ENCODE data around the gene CLRN1.

Gene CLRN1

GRCh38 chr3:150911771-150912170 is 60.8 kb downstream of the CLRN1 start:
- no peak for TF ChIP-seq FOXP2 (optimal IDR thresholded peaks at IDR 0.05; ENCODE audit: borderline replicate concordance, extremely low read depth, extremely low read length, insufficient read depth)
- no peak for TF ChIP-seq REST (IDR thresholded peaks at IDR 0.05; ENCODE audit: insufficient read depth in 1 of 2, low read depth in 2 of 2, low read length in 2 of 2)
- no peak for TF ChIP-seq TAF1 (IDR thresholded peaks at IDR 0.05; ENCODE audit: borderline replicate concordance, insufficient read depth, low read length)
- no peak for TF ChIP-seq POLR2AphosphoS5 (IDR thresholded peaks at IDR 0.05; ENCODE audit: low read depth, low read length)
- TF ChIP-seq SIN3A (IDR thresholded peaks at IDR 0.05; ENCODE audit: borderline replicate concordance, insufficient read depth, low read length), result no peak

DNA sequence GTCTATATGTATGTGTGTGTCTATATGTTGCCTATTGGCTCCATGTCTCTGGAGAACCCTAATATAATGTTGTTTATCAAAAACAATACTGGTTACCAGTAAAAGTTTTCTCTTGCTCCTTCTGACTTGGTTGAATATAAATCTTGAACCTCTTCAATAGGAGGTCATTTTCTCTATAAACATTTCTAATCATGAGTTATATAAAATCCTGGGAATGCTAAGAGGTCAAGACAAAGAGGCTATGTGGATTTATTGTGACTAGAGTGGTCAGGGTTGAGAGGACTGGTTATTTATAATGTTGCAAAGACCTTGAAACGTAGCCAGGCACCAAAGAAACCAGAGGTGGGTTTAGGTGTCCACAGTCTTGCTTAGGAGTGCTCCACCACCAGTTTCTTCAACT is 66.1 kb downstream of the CLRN1 start:
- no peak for TF ChIP-seq TAF1 (IDR thresholded peaks at IDR 0.05; ENCODE audit: borderline replicate concordance, insufficient read depth, low read length)
- no peak for TF ChIP-seq POLR2AphosphoS5 (IDR thresholded peaks at IDR 0.05; ENCODE audit: low read depth, low read length)
- TF ChIP-seq SIN3A (IDR thresholded peaks at IDR 0.05; ENCODE audit: borderline replicate concordance, insufficient read depth, low read length), result no peak
- TF ChIP-seq REST (IDR thresholded peaks at IDR 0.05; ENCODE audit: insufficient read depth in 1 of 2, low read depth in 2 of 2, low read length in 2 of 2), result no peak
- no peak for TF ChIP-seq FOXP2 (optimal IDR thresholded peaks at IDR 0.05; ENCODE audit: borderline replicate concordance, extremely low read depth, extremely low read length, insufficient read depth)

DNA sequence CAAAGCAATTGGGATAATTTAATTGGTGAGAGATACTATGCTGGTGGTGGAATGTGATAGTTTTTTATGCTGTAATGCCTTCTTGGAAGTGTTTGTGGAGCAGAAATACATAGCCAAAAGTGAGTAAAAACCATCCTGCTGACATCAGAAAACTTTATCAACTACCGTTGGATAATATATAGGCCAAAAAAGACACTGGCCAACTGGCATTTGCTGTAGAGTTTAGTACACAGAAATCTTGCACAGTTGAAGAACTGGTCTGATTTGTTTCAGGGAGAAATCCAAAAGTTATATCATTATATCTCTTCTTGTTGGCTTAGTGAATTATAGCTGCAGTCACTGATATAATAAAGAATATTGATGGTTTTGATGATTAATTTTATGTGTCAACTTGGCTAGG is 66.8 kb downstream of the CLRN1 start:
- TF ChIP-seq REST (IDR thresholded peaks at IDR 0.05; ENCODE audit: insufficient read depth in 1 of 2, low read depth in 2 of 2, low read length in 2 of 2) (no peak), TAF1 (IDR thresholded peaks at IDR 0.05; ENCODE audit: borderline replicate concordance, insufficient read depth, low read length) (no peak), FOXP2 (optimal IDR thresholded peaks at IDR 0.05; ENCODE audit: borderline replicate concordance, extremely low read depth, extremely low read length, insufficient read depth) (no peak), POLR2AphosphoS5 (IDR thresholded peaks at IDR 0.05; ENCODE audit: low read depth, low read length) (no peak), SIN3A (IDR thresholded peaks at IDR 0.05; ENCODE audit: borderline replicate concordance, insufficient read depth, low read length) (no peak)

DNA sequence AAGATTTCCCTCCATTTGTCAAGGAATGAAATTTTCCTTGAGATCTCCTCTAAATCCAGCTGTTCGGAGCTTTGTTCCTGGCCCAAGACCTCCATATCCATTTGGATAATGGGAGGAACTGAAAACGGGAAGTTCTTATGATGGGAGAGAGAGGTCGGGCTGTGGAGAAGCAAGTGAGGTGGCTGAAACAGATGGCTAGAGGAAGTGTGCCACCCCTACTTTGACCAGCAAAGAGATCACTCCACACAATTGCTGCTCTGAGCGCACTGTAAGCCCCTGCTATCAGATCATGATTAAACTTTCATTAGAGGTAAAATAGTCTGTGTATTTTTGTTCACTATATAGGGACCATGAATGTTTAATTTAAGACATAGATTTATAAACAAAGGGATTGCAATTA is 67.2 kb downstream of the CLRN1 start, which contains the start of gene MINDY4B:
Gene MINDY4B, minus strand, starts transcription at position 101 of the 400 bp plus-strand sequence. Its CDS starts 0 bp downstream, at position 101.
- TF ChIP-seq FOXP2 (optimal IDR thresholded peaks at IDR 0.05; ENCODE audit: borderline replicate concordance, extremely low read depth, extremely low read length, insufficient read depth) (no peak), TAF1 (IDR thresholded peaks at IDR 0.05; ENCODE audit: borderline replicate concordance, insufficient read depth, low read length) (no peak), SIN3A (IDR thresholded peaks at IDR 0.05; ENCODE audit: borderline replicate concordance, insufficient read depth, low read length) (no peak), POLR2AphosphoS5 (IDR thresholded peaks at IDR 0.05; ENCODE audit: low read depth, low read length) (no peak), REST (IDR thresholded peaks at IDR 0.05; ENCODE audit: insufficient read depth in 1 of 2, low read depth in 2 of 2, low read length in 2 of 2) (no peak)

GRCh38 chr3:150902988-150903387 is 69.5 kb downstream of the CLRN1 start:
- TF ChIP-seq REST (IDR thresholded peaks at IDR 0.05; ENCODE audit: insufficient read depth in 1 of 2, low read depth in 2 of 2, low read length in 2 of 2), result no peak
- TF ChIP-seq FOXP2 (optimal IDR thresholded peaks at IDR 0.05; ENCODE audit: borderline replicate concordance, extremely low read depth, extremely low read length, insufficient read depth), result no peak
- TF ChIP-seq SIN3A (IDR thresholded peaks at IDR 0.05; ENCODE audit: borderline replicate concordance, insufficient read depth, low read length), result no peak
- no peak for TF ChIP-seq TAF1 (IDR thresholded peaks at IDR 0.05; ENCODE audit: borderline replicate concordance, insufficient read depth, low read length)
- TF ChIP-seq POLR2AphosphoS5 (IDR thresholded peaks at IDR 0.05; ENCODE audit: low read depth, low read length), result no peak
